Fibroblast of skin of left biceps (primary cell): ENCODE results near the gene PIEZO1.
"Not testable (repeated sequence)": the region's sequence is repeated elsewhere in the genome, so short reads cannot be mapped to it uniquely, and the experiment has no call there.

Source experiments
- DNase-seq, 2 experiments: peaks; one replicate each; pipeline ENCODE4 v3.0.0-alpha.2; 2013; ENCODE audit warnings: low read depth in 2 of 2

PIEZO1 gene, protein sequence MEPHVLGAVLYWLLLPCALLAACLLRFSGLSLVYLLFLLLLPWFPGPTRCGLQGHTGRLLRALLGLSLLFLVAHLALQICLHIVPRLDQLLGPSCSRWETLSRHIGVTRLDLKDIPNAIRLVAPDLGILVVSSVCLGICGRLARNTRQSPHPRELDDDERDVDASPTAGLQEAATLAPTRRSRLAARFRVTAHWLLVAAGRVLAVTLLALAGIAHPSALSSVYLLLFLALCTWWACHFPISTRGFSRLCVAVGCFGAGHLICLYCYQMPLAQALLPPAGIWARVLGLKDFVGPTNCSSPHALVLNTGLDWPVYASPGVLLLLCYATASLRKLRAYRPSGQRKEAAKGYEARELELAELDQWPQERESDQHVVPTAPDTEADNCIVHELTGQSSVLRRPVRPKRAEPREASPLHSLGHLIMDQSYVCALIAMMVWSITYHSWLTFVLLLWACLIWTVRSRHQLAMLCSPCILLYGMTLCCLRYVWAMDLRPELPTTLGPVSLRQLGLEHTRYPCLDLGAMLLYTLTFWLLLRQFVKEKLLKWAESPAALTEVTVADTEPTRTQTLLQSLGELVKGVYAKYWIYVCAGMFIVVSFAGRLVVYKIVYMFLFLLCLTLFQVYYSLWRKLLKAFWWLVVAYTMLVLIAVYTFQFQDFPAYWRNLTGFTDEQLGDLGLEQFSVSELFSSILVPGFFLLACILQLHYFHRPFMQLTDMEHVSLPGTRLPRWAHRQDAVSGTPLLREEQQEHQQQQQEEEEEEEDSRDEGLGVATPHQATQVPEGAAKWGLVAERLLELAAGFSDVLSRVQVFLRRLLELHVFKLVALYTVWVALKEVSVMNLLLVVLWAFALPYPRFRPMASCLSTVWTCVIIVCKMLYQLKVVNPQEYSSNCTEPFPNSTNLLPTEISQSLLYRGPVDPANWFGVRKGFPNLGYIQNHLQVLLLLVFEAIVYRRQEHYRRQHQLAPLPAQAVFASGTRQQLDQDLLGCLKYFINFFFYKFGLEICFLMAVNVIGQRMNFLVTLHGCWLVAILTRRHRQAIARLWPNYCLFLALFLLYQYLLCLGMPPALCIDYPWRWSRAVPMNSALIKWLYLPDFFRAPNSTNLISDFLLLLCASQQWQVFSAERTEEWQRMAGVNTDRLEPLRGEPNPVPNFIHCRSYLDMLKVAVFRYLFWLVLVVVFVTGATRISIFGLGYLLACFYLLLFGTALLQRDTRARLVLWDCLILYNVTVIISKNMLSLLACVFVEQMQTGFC (N-terminal part only)

DNA sequence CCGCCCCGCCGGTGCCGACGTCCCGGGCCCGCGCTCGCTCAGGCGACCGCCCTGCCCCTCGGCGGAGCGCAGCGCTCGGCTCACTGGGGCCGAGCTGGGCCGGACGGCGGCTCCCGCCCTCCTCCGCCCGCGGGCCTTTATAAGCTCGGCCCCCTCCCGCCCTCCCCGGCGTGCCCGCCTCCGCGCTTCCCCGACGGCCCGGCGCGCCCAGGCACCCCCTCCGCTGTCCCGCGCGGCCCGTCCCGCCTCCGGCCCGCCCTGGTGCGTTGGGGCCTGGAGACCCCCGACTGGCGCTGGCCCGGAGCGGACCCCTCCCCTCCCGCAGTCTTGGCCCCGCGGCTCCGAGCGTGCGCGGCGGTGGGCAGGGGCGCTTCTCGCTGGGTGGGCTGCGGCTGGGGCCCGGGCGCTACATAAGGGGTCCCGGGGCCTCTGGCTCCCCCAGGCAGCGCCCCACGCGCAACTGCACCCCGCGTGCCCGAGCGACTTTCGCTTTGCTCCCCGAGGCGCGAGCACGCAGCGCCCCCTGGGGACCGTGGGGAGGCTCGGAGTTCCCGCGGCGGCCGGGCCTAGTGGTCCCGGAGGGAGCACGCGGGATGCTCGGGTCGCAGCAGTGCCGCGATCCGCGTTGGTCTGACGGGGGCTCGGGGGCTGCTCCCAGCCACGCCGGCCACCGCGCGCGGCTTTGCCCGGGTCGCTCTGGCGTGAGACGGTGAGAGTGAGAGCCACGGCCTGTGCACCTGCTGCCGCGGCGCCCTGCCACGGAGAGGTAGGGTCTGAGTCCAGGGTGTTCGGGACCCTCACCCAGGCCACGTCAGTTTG is at the start of gene PIEZO1:
Gene PIEZO1 (minus strand): TSS at position 115 of the 819 bp plus-strand sequence. CDS start 256 bp downstream, outside the sequence.
- no peak for DNase-seq

DNA sequence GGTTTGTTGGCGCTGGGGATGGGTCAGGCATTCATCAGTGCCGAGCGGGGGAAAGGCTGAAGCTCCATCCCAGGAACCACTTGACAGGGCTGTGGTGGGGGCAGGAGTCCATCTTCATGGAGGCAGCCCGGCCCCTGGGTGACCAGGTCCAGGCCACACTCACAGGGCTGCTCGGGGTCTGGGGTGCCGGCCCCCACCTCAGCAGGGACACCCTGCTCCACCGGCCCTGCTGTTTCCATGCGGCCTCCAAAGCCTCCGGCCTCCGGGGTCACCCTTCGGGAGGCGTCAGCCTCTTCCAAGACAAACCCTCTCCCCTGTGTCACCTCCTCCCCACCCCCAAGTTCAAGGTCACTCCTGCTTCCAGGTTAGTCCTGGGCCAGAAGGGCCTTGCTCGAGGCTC is 49.6 kb upstream of the PIEZO1 start:
- DNase-seq = no peak

DNA sequence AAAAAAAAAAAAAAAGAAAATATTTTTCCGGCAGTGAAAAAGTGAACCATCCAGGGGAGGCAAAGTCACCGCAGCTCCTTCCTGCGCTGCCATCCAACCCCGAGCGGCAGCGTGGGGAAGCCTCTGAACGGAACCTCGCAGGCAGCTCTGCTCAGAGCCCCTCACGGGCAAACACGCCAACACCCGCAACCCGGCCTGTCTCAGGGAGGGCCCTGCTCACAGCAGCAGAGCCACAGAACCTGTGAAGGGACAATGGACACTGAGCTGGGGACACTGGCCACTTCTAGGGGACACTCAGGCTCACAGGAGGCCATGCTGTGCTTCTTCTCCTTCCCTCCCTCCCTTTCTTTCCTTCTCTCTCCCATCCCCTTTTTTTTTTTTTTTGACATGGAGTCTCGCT is 48.1 kb upstream of the PIEZO1 start:
- no peak for DNase-seq

DNA sequence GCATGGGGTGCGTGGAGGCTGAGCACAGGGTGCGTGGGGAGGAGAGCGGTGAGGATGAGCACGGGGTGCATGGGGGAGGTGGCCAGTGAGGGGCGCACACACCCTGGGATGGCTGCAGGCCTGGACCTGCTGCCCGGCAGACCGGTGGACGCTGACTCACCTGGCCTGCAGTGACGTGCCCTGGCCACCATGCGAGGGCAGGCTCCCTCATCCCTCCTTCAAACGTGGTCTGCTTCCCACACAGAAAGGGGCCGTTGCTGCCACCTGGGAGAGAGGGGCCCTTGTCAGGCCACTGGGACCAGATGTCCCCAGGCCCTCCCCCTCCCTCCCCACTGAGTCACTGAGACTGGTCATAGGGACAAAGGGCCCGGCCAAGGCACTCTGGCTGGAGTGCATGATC is 46.8 kb upstream of the PIEZO1 start:
- DNase-seq = no peak

DNA sequence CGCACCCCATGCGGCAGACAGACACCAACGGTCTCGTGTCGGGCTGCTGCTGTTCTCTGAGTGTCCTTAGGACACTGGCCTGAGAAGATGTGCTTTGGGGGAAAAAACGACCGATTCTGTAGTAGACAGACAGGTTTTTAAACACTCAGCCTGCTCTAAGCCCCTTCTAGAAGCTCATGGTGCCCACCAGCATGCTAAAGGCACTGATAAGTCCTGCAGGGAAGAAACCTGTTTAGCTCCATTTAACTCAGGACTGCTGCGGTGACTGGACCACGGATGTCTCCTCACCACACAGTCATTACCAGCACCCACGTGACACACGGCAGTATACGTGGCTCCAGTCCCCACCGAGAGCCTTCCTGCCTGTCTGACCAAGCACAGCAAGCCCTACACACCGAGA is 45.8 kb upstream of the PIEZO1 start:
- no peak for DNase-seq

DNA sequence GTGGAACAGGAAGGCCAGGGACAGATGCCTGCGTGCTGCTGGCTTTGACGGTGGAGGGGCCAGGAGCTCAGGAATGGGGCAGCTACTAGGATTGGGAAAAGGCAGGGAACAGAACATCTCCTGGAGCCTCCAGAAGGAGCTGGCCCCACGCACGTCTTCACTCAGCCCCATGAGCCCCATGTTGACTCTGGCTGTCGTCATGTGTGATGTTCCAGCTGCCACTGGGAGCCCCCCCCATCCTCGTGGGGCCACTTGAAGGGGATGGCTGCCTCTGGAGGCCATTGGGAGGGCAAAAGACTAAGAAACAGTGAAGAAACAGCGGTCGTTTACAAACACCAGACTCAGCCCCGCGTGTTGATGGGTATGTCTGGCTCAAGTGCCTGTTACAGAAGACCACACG is 45.2 kb upstream of the PIEZO1 start:
- DNase-seq = no peak

DNA sequence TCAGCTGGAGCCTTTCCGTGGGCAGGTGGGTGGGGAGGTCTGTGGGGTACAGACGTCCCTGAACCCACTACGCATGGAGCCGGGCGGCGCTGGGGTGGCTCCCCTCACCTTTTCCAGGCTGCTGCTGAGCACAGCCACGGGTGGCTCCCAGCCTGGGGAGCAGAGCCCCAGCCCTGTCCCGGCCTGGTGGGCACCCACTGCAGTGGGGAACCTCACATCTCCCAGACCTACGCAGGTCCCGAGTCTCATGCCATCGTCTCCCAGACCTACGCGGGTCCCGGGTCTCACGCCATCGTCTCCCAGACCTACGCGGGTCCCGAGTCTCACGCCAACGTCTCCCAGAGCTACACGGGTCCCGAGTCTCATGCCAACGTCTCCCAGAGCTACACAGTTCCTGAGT is 43.7 kb upstream of the PIEZO1 start:
- no peak for DNase-seq

DNA sequence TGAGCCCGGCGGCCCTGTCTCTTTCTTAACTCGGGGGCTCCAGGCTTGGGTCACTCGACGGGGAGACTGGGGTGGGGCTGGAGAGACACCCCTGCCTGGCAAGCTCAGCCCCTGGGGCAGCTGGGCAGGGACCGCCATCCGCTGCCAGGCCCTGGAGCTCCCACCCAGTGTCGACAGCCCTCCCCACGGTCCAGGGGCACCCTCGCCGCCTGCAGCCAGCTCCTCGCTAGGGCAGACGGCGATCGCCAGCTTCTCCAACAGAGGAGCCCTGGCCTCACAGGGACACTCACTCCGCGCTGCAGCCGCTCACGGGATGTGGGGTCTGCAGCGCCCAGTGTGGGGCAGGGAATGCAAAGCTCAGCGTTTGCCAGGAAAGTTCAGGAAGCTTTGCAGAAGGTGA is 42.7 kb upstream of the PIEZO1 start:
- DNase-seq = no peak

DNA sequence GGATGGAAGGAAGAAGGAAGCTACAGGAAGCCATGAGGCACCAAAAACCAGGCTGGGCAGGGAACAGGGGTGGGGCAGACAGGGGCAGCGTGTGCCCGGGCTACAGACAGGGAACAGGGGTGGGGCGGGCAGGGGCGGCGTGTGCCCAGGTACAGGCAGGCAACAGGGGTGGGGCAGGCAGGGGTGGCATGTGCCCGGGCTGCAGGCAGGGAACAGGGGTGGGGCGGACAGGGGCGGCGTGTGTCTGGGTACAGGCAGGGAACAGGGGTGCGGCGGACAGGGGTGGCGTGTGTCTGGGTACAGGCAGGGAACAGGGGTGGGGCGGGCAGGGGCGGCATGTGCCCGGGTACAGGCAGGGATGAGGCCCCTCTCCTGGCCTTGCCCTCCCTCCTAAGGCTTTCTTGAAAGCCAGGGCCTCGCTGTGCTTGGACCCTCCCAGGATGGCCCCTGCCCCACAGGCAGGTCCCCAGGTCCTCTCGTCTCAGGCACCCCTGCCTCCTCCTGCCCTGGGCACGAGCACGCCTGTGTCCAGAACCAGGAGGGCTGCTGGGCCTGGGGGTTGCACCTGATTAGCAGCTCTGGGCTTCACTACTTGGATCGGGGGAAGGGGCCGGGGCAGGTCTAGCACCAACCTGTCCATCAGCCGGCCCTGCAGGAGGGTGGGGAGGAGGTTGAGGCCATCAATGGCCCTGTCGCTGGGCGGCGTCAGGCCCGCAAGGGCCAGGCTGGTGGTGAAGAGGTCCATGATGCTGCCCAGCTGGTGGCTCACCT is 41.2 kb upstream of the PIEZO1 start:
- no peak for DNase-seq

DNA sequence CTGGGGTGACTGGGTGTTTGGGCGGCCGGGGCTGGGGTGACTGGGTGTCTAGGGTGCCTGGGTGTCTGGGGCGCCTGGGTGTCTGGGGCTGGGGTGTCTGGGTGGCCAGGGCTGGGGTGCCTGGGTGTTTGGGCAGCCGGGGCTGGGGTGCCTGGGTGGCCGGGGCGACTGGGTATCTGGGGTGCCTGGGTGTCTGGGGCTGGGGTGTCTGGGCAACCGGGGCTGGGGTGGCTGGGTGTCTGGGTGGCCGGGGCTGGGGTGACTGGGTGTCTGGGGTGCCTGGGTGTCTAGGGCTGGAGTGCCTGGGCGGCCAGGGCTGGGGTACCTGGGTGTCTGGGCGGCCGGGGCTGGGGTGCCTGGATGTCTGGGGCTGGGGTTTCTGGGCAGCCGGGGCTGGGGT is 40.1 kb upstream of the PIEZO1 start:
- DNase-seq = no peak

DNA sequence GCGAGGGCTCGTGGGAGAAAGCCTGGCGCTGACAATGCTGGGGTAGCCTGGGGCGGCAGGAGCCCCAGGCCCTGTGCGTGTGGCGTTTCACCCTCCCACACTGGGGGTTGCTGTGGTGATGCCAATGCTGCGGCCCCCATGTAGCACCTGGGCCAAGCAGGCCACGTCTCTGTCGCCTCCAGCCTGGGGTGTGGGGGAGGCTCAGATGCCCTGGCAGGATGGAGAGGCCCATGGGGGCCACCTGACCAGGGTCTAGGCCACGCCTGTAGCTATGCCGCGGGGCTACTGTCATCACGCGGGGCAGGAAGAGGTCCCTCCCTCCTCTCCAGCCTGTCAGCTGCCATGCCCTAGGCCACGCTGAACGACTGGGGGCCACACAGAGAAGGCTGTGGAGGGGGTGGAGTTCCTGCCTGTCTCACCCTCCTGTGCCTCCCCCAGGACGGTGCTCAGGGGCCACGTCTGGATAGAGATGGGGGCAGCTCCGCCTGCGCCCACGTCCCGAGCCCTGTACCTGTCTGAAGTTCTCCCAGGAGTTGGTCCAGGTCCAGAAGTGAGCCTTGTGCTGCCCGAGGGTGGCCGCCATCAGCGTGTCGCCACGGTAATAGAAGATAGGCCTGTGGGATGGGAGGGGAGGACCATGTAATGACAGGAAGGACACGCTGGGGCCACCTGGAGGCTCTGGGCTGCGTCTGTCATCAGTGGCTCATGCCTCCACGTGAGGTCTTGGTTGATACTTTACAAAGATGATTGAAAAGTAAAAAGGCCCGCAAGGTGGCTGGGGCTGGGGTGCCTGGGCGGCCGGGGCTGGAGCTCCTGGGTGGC is 39.4 kb upstream of the PIEZO1 start:
- no peak for DNase-seq

DNA sequence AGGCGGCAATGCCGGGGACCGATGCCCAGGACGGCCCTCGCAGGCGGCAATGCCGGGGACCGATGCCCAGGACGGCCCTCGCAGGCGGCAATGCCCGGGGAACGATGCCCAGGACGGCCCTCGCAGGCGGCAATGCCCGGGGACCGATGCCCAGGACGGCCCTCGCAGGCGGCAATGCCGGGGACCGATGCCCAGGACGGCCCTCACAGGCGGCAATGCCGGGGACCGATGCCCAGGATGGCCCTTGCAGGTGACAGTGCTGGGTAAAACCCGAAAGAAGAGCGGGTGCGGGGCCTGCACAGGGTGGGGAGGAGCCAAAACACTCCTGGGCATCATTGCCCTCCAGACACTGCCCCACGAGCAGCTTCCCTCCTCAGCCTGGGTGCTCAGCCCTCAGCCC is 38.6 kb upstream of the PIEZO1 start:
- not testable (repeated sequence) for DNase-seq

DNA sequence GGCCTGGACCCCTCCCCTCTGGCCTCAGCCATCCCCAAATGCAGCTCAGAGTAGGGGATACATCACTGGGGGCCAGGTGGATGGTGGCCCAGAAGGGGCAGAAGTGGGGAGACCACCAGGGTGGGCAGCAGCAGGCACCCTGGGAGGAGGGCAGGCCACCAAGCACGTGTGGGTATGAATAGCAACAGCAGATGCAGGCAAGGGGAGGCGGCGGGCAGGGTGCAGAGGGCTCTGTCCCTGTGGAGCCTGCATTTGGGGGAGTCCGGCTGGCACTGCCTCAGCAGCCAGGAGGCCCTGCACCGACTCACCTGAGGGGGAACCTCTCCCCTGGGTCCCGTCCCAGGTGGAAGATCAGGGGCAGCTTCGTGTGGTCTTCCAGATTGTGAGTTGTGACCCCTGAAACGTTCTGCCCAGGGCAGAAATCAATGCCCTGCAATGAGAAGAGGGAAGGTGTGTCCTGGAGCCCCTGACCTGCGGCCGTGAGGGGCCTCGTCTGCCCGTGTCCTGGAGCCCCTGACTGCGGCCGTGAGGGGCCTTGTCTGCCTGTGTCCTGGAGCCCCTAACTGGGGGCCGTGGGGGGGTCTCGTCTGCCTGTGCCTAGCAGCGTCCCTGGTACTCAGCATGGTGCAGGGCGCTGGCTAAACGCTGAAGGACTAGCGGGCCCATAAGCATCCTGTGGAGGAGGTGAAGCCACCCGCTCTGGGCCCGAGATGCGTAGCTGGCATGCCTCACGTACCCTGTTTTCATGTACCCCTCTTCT is 37.4 kb upstream of the PIEZO1 start:
- no peak for DNase-seq

DNA sequence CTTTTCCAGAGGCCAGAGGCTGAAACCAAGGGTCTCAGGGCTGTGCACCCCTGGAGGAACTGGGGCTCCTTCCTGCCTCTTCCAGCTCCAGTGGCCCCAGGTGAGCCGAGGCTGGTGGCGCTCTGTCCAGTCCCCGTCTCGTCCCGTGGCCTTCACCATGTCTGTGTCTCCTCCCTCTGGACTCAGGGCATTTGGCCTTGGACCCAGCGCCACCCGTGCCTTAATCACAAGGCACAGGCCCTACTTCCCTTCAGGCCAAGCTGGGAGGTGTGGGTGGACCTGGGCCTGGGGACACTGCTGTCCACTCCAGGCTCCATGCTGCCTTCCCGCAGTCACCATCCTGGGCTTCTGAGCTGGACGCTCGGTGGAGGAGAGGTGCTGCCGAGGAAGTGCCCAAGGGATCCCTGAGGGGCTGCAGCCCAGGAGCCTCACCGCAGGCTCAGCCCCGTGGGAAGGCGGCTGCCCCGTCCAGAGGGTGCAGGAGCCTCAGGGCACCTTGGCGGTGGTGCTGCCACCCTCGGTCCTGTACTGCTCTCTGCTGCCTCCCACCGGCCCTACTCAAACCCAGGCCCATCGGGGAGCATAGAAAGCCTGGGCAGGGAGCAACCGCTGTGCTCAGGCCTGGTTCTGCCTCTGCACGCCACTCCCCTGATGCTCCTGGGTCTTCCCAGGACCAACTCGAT is 36.3 kb upstream of the PIEZO1 start:
- DNase-seq = no peak

DNA sequence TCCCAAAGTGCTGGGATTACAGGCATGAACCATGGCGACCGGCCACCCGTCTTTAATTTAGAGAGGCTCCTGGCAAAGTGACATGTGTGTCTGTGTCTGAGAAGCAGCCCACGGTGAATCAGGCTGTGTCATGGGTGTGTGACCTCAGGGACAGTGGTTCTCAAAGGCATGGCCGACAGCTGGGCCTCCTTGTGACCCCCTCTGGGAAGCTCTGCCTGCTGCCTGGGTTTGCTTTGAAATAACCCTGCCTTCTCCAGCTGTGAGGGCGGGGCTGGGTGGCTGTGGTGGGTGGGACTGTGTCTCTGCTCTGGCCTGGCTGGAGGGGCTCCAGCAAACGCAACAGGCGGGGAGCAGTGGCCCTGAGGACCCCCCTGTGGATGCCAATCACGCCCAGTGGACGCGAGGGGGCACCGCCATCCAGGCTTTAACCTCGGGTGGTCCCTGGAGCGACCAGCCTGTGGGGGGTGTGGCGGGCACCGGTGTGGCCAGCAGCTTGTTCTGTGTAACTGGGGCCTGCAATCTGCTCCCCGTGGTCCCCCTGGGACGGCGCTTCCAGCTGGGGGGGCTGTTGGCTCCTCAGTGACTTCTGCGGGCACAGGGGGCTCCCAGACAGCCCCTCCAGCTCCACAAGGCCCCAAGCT is 35.5 kb upstream of the PIEZO1 start:
- DNase-seq = no peak

DNA sequence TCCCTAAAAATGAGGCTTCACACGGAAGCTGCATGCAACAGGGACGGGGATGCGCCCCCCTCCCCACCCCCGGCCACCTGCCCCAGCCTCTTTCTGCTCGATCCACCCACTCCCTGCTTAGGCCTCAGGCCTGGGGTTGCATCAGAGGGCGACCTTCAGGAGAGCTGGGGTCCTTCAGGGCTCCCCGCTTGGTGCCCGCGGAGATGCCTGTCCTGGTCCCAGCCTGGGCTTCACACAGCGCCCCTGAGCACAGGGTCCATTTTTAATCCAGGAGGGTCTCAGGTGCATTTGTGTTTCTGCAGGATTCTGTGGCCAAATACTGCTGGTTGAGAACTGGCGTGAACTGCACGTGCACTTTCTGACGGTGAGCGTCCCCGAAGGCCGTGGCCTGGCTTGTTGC is 34.1 kb upstream of the PIEZO1 start:
- DNase-seq = no peak

DNA sequence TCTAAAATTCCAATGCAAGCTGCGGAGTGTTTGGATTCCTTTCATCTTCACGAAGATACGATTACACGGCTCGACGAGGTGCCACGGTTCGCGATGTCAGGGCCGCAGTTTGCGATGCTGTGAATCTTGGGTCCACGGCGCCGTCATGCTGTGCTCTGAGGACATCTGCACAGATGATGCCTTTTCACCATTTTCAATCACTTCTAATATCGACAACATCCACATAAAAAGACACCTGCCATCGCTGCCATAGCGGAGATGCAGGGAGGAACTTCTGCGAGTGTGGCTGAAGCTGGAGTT is 33.5 kb upstream of the PIEZO1 start:
- no peak for DNase-seq
